ENCODE measurements around the gene ZC3HAV1.

DNA sequence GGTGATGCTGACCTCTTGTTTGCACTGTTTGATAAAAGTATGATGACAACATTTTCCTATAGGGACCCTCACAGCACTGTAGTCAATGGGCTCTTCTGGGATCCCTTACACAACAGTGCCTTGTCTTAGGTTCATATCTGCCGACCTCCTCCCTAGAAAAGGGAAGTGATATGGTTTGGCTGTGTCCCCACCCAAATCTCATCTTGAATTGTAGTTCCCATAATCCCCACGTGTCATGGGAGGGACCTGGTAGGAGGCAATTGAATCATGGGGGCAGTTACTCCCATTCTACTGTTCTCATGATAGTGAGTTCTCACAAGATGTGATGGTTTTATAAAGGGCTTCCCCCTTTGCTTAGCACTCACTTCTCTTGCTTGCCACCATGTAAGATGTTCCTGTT, 23.1 kb downstream of the ZC3HAV1 start:
- TF ChIP-seq, protein P1, sequence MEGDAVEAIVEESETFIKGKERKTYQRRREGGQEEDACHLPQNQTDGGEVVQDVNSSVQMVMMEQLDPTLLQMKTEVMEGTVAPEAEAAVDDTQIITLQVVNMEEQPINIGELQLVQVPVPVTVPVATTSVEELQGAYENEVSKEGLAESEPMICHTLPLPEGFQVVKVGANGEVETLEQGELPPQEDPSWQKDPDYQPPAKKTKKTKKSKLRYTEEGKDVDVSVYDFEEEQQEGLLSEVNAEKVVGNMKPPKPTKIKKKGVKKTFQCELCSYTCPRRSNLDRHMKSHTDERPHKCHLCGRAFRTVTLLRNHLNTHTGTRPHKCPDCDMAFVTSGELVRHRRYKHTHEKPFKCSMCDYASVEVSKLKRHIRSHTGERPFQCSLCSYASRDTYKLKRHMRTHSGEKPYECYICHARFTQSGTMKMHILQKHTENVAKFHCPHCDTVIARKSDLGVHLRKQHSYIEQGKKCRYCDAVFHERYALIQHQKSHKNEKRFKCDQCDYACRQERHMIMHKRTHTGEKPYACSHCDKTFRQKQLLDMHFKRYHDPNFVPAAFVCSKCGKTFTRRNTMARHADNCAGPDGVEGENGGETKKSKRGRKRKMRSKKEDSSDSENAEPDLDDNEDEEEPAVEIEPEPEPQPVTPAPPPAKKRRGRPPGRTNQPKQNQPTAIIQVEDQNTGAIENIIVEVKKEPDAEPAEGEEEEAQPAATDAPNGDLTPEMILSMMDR (conservative IDR thresholded peaks at IDR 0.05; ENCODE audit: low read length): no peak
- no peak for TF ChIP-seq EZH2phosphoT487 (IDR thresholded peaks at IDR 0.05; ENCODE audit: borderline replicate concordance, low read depth, low read length)

Data from OCI-LY7 (cell line).